HG03039 (cell line): ENCODE measurements around the gene RAB5IF.
"Not testable (repeated sequence)": the region's sequence is repeated elsewhere in the genome, so short reads cannot be mapped to it uniquely, and the experiment has no call there.

Source experiments
- ATAC-seq: cut with Tn5 transposase; IDR thresholded peaks from one replicate; pipeline ENCODE4 v1.9.1; 2021; ENCODE audit warnings: mild to moderate bottlenecking, moderate library complexity; ENCODE audit not compliant: unreplicated experiment

RAB5IF gene

DNA sequence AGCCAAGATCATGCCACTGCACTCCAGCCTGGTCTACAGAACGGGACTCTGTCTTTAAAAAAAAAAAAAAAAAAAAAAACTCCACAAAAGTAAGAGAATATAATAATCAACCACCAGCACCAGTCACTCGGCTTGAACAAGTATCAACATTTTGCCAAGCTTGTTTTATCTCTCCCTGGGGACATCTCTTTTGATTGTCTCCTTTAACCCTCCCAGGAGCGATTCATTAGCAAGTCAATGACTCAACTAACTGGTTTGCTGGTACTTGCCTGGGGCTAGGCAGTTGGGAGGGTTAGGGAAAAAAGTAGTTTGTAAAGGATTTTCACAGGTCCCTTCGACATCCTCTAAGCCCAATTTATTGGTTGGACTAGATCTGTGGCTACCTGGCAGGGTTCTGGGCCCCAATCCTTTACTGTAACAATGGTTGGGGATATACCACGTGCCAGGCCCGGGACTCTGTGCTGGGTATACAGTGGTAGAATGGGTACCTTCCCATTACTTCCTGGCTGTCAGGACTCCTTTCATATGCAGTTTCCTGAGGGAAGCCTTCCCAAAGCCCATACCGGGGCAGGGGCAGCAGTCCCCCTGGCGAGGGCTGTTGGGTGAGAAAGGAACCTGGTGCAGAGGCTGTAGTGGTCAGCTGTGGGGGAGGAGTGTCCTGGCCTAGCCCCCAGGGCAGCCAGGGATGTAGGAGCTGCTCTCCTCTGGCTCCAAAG lies 20.0 kb upstream of the RAB5IF start:
- no peak for ATAC-seq

DNA sequence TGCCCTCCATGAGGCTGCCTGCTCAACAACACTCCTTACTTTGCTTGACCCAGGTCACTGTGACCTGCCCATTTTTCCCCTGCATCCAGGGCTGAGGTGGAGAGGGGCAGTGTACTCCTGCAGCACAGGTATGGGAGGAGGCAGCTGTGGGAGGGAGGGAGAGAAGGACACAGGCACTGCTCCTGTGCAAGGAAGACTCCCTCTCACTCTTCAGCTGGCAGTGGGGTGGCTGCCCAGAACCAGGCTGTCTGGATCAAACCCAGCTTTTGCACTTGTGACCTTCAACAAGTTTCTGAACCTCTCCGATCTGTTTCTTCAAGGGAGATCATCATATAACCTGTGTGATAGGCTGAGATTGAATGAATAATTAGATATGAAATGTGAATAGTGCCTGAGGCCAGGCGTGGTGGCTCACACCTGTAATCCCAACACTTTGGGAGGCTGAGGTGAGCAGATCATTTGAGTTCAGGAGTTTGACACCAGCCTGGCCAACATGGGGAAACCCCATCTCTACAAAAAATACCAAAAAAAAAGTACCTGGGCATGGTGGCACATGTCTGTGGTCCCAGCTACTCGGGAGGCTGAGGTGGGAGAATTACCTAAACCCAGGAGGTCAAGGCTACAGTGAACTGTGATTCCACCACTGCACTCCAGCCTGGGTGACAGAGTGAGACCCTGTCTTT lies 18.1 kb upstream of the RAB5IF start:
- ATAC-seq, result no peak

- no peak for ATAC-seq
Observed at GRCh38 chr20:36591281-36591680, 14.3 kb upstream of the RAB5IF start.

DNA sequence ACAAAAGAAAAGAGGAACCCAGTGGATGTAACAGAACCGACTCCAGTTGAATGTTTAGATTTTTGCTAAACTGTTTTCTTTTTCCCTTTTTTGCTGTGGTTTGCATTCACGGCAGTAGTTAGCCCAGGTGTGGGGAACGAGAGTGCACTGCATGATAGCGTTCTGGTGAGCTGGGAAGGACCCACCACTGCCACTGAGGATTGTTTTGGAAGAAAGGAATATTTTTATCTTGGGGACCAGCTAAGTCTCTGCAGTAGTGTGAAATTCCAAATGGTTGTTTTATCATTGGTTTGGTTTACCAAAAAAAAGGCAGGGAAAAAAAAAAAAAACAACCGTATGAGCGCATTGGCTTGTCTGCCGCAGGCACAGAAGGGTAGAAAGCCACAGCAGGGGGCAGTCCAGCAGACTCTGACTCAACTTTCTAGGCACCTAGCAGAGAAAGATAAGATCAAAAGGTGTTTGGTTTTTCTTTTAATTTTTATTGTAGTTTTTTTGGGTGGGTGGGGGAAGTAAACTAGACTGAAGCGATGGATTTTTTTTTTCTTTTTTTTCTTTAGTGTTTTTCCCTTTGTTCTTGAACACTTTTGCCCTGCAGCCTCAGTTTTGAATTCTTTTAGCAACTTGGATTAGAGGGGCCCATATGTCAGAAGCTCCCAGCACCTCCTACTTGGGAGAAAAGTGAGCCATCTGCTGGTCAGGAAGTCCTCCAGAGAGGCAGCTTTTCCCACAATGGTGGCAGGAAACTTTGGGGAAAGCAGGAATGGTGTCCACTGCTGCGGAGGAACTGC lies 13.5 kb upstream of the RAB5IF start:
- ATAC-seq, result no peak

DNA sequence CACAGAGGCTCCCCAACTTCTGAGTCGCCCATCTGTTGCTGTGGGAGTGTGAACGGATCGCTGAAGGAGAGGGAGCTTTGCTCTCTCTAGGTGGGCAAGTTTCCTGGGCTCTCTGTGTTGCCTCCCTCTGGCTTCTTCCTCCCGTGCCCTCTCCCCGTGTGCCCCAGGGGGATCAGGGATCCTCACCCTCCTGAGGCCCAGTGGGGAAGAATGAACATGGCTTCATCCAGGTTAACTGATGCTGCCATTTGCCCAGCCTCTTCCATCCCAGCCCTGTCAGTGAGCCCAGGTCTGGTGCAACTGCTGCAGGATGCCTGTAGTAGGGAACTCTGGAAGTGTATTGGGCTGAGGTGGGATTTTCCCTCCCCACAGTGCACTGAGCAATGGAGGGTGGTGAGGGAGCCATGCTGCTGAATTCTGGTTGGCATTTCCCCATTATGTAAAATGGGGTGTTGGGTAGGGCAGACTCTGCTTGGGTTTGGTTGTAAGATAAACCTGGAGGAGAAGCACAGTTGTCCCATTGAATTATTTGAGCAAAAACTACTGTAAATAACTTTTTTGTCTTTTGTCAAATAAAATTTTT lies 12.1 kb upstream of the RAB5IF start:
- no peak for ATAC-seq

GRCh38 chr20:36599912-36600345 lies 5.7 kb upstream of the RAB5IF start:
- no peak for ATAC-seq

GRCh38 chr20:36601540-36601939 lies 4.0 kb upstream of the RAB5IF start:
- no peak for ATAC-seq

GRCh38 chr20:36604952-36605398 lies 604 bp upstream of the RAB5IF start:
- ATAC-seq, result peak; percentile 20

- ATAC-seq, result no peak
Observed at GRCh38 chr20:36606158-36607066, 833 bp downstream of the RAB5IF start.

DNA sequence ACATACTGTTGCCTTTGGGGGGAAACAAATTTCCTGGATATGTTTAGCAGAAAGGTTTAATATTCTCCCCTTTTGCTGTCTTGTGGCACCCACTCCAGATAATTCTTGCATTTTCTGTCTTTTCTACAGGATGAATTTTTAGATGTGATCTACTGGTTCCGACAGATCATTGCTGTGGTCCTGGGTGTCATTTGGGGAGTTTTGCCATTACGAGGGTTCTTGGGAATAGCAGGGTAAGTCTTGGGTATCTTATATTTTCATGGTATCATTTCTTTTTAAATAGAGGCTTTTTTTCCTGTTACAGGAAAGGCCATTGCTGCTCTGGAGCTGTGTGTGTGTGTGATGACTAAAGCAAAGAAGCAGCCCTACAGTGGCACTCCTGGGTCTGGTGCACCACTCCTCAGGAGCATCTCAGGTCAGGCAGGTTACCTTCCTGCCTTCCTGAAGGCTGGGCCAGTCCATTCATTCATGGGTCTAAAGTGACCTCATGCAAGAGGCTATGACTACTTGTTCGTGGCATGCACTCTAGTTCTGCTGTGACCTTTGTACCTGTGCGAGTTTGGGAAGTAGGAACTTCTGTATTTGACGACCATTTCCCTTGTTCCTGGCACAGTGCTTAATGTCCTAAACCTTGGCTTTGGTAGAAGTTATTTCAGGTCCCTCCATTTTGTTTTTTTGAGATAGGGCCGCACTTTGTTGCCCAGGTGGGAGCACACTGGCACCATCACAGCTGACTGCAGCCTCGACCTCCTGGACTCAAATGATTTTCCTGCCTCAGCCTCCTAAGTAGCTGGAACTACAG lies 2.2 kb downstream of the RAB5IF start:
- ATAC-seq, result no peak

GRCh38 chr20:36608388-36608728 lies 2.8 kb downstream of the RAB5IF start:
- ATAC-seq, result not testable (repeated sequence)

- no peak for ATAC-seq
Observed at GRCh38 chr20:36611625-36612024, 6.0 kb downstream of the RAB5IF start.

DNA sequence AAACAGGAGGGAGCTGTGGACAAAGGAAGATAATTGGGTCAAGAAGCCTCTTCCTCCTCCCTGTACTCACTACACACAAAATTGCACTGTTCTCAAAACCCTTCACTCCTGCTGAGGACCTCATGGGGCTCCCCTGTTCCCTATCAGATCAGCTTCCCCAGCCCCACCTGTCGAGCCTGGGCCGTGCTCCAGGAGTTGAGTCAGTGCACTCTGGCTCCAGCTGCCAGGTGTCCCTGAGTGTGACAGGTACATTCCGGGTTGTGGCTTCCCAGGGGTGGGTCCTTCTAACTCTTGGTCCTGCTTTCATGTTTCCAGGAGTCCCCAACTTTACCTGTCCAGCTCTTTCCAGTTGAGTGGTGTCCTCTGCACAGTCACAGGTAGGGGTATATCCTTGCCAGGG lies 8.4 kb downstream of the RAB5IF start:
- no peak for ATAC-seq

DNA sequence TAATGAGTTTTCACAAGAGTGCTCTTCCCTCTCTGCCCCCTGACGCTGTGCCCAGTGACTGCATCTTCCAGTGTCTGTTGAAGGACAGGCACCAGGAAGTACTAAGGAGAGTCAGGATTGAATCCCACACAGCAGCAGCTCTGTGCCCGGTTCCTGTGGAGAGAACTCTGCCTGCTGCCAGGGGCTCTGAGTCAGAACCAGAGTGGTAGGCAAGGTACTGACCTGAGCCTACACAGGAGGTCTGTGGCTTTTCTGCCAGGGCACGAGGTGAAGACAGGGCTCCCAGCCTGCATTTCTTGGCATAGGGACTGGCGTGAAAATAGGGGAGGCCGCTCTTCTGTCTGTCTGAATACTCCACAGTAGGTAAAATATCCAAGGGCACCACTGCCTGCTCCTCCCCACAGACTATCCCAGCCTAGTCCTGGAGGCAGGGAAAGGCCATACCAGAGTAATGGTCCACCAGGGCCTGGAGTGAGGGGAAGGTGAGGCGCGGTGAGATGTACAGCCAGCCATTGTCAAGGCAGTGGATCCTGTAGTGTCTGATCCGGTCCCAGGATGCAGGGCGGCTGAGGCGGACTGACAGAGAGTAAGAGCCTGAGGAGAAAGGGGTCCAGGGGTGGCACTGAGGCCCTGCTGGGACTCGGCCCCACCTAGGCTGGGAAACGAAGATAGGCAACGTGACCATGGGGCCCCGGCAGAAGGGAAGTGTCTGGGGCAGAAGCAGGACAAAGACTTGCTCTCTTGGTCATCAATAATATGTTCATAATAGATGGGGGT lies 9.4 kb downstream of the RAB5IF start:
- no peak for ATAC-seq

DNA sequence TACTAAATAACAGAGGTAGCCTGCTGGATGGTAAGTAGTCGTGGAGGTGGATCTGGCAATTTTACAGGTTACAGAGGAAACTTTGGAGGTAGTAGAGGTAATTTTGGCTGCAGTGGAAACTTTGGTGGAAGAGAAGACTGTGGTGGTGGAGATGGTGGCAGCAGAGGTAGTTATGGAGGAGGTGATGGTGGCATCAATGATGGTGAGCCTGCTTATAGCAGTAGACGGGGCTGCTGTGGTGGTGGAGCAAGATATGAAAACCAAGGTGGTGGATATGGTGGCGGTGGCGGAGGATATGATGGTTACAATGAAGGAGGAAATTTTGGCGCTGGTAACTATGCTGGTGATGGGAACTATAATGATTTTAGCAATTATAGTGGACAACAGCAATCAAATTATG lies 15.3 kb downstream of the RAB5IF start:
- ATAC-seq, result no peak

GRCh38 chr20:36623444-36623843 lies 17.9 kb downstream of the RAB5IF start:
- ATAC-seq, result no peak

DNA sequence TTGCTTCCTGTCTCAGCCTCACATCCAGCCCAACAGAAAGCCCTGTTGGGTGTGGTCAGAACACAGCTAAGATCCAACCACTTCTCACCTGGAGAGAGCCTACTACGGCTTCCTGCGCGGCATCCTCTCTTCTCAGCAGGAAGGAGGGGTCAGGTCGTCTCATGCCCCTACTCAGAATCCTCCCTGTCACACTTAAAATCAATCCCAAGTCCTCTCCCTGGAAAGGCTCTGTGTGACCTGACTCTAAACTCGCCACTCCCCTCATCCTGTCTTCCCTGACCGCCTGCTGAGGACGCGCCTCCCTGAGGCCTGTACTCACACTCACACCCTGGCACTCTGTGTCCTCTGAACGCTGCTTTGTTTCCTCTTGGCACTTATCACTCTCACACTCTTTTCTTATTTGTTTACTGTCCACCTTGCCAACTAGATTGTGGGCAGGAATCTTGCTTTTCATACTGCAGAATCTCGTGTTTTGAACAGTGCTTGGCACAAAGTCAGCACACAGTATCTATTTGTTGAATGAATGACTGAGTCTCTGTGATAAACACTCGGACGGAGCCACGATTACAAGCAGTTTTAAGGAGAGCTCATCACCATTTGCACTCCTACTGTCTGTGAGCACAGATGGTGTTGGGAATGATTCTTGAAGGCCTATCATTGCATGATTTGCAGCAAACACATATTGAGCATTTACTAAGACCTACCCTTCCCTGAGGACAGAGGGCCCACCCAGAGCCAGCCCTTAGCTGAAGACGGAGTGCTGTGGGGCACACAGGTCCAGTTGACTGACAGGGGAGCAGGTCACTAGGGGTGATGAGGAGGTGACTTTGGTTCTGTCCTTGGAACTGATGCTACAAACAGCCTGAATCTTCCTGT lies 18.7 kb downstream of the RAB5IF start:
- no peak for ATAC-seq

DNA sequence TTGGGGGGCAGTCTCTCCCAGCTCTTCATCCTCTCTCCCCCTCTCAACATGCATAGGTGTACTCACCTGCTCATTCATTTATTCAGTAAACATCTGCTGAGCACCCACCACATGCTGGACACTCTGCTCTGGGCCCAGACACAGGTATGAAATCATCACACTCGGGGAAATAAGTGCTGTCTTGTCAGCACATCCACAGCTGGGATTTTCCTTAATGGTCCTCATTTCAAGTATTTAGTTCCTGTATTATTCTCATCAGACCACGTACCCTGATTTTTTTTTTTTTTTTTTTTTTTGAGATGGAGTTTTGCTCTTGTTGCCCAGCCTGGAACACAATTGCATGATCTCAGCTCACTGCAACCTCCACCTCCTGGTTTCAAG lies 19.4 kb downstream of the RAB5IF start:
- no peak for ATAC-seq
